Measurements from ENCODE around the gene MRPL55. TPM values are rescaled to one million over a fixed set of nuclear protein-coding genes. Genes with fewer than 3 reads are reported as not detected.

MRPL55 gene
- total RNA-seq, 1 experiment from 2014 or later, result 57.1 TPM

- DNase-seq (ENCODE audit: low read depth, low spot score) (no peak), ATAC-seq (no peak)
- TF ChIP-seq FOSL1 (IDR thresholded peaks at IDR 0.05; ENCODE audit: low read depth) (no peak), ELF1 (IDR thresholded peaks at IDR 0.05; ENCODE audit: borderline replicate concordance, low read depth) (no peak), ZNF274 (IDR thresholded peaks at IDR 0.05; ENCODE audit: low read depth, low read length) (no peak), EZH2phosphoT487 (IDR thresholded peaks at IDR 0.05; ENCODE audit: borderline replicate concordance) (no peak), CEBPB (IDR thresholded peaks at IDR 0.05; ENCODE audit: low read depth) (no peak), SRF (IDR thresholded peaks at IDR 0.05; ENCODE audit: low read depth) (no peak), SIN3A (IDR thresholded peaks at IDR 0.05; ENCODE audit: low read depth) (no peak), REST (IDR thresholded peaks at IDR 0.05; ENCODE audit: low read depth) (no peak), CTCF (IDR thresholded peaks at IDR 0.05 in 2 of 3, conservative IDR thresholded peaks at IDR 0.05 in 1 of 3; ENCODE audit: borderline replicate concordance in 1 of 3, insufficient read depth in 1 of 3, low read depth in 2 of 3, low read length in 2 of 3) (no peak), TCF7L2 (IDR thresholded peaks at IDR 0.05; ENCODE audit: borderline replicate concordance, extremely low read depth, insufficient read depth, insufficient read length) (no peak), EZH2 (IDR thresholded peaks at IDR 0.05) (no peak)
- TF ChIP-seq, protein P1, sequence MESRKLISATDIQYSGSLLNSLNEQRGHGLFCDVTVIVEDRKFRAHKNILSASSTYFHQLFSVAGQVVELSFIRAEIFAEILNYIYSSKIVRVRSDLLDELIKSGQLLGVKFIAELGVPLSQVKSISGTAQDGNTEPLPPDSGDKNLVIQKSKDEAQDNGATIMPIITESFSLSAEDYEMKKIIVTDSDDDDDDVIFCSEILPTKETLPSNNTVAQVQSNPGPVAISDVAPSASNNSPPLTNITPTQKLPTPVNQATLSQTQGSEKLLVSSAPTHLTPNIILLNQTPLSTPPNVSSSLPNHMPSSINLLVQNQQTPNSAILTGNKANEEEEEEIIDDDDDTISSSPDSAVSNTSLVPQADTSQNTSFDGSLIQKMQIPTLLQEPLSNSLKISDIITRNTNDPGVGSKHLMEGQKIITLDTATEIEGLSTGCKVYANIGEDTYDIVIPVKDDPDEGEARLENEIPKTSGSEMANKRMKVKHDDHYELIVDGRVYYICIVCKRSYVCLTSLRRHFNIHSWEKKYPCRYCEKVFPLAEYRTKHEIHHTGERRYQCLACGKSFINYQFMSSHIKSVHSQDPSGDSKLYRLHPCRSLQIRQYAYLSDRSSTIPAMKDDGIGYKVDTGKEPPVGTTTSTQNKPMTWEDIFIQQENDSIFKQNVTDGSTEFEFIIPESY (IDR thresholded peaks at IDR 0.05; ENCODE audit: extremely low read depth, insufficient replicate concordance, low read length), result no peak
- TF ChIP-seq, protein P2, sequence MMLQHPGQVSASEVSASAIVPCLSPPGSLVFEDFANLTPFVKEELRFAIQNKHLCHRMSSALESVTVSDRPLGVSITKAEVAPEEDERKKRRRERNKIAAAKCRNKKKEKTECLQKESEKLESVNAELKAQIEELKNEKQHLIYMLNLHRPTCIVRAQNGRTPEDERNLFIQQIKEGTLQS (IDR thresholded peaks at IDR 0.05), result no peak
These were observed 22.7 kb upstream of the MRPL55 start for GRCh38 chr1:228131766-228132165.

More at GRCh38 chr1:228131766-228132165, 22.7 kb upstream of the MRPL55 start:
- Histone ChIP-seq H3K27me3 (ENCODE audit: insufficient read depth, low read length) (peaks cover 3% of the 10 kb centered on the region; the same call in 1 of the 2 replicates), H3K9me3 (ENCODE audit: control insufficient read depth in 1 of 2, insufficient read depth in 1 of 2, low read depth in 1 of 2, low read length in 2 of 2) (no peaks in the 10 kb centered on the region), H3K4me3 (replicated peaks in 1 of 2; ENCODE audit: low read depth in 1 of 2, low read length in 2 of 2) (no peak overlapping the region), H3K9me2 (ENCODE audit: insufficient read depth) (no peaks in the 10 kb centered on the region), H4K20me1 (ENCODE audit: insufficient read depth) (no peaks in the 10 kb centered on the region), H3K36me3 (ENCODE audit: control insufficient read depth in 1 of 2, insufficient read depth in 2 of 2, low read length in 2 of 2) (no peaks in the 10 kb centered on the region), H3K4me1 (ENCODE audit: control insufficient read depth in 1 of 2, insufficient read depth in 2 of 2, low read length in 2 of 2) (peaks cover 7 to 18% of the 10 kb centered on the region in 2 experiments), H3K79me2 (ENCODE audit: insufficient read depth, low read length) (no peaks in the 10 kb centered on the region), H3K9ac (ENCODE audit: low read length) (no peak overlapping the region), H3K27ac (ENCODE audit: low read depth, low read length) (0 out of 2 replicates have a peak overlapping the region, but pooled peaks have one; percentile 6), H3K4me2 (ENCODE audit: low read length) (peak overlapping the region; percentile 75), H2AFZ (ENCODE audit: low read depth, low read length, poor library complexity, severe bottlenecking) (peak overlapping the region; percentile 14)
- no TSS peak for BruUV-seq (replicated peaks)
- RAD21 ChIA-PET (ENCODE audit: low non-redundant PET in 1 of 2, low total read pairs in 2 of 2, uncharacterized antibody in 2 of 2, unreplicated experiment in 2 of 2), result no interaction called here
- intact Hi-C loops (cut with micrococcal nuclease), result loop anchor here (1.0 to 5.0 kb wide), 3 partner anchors 262 to 386 kb away; a partner anchor contains a TSS
- POLR2A ChIA-PET, result no interaction called here
- CTCF ChIA-PET, result interaction anchor here (1.6 to 2.3 kb wide), 3 partner anchors 10 to 132 kb away, joined by 6 to 10 read pairs (median 8); partner anchors contain the start of gene MRPL55

All from HCT116 (cell line).